ENCODE measurements around the gene EVX1. TPM values are rescaled to one million over a fixed set of nuclear protein-coding genes. Genes with fewer than 3 reads are reported as not detected.

EVX1 gene
- total RNA-seq, 2 donors from 2014 or later, result not detected

GRCh38 chr7:27212497-27213432, 29.8 kb upstream of the EVX1 start:
- H3K27ac ChIP-seq, result no peak overlapping the region
- peaks cover 0 to 15% of the 10 kb centered on the region in 2 donors for H3K4me1 ChIP-seq
- H3K36me3 ChIP-seq, result no peaks in the 10 kb centered on the region
- H3K27me3 ChIP-seq, result peaks cover 15 to 36% of the 10 kb centered on the region in 2 donors
- no peak overlapping the region for H3K4me3 ChIP-seq
- DNase-seq (ENCODE audit: low spot score), result no peak
- no peak for TF ChIP-seq CTCF (IDR thresholded peaks at IDR 0.05)
- H3K9me3 ChIP-seq, result no peaks in the 10 kb centered on the region

- Histone ChIP-seq H3K4me1 (peaks cover 0 to 15% of the 10 kb centered on the region in 2 donors), H3K4me3 (no peak overlapping the region), H3K27ac (no peak overlapping the region), H3K36me3 (no peaks in the 10 kb centered on the region), H3K9me3 (no peaks in the 10 kb centered on the region), H3K27me3 (peaks cover 15 to 36% of the 10 kb centered on the region in 2 donors)
- DNase-seq (ENCODE audit: low spot score), result peak; percentile 43
- no peak for TF ChIP-seq CTCF (IDR thresholded peaks at IDR 0.05)
Observed at GRCh38 chr7:27213433-27214238, 29.0 kb upstream of the EVX1 start.

- Histone ChIP-seq H3K4me3 (no peak overlapping the region), H3K36me3 (no peaks in the 10 kb centered on the region), H3K9me3 (no peaks in the 10 kb centered on the region), H3K27ac (no peak overlapping the region), H3K27me3 (peaks cover 15 to 32% of the 10 kb centered on the region in 2 donors), H3K4me1 (peaks cover 0 to 15% of the 10 kb centered on the region in 2 donors)
- DNase-seq (ENCODE audit: low spot score), result peak; percentile 43
- TF ChIP-seq CTCF (IDR thresholded peaks at IDR 0.05), result no peak
Observed at GRCh38 chr7:27214239-27214950, 28.2 kb upstream of the EVX1 start.

- Histone ChIP-seq H3K27me3 (peaks cover 12 to 35% of the 10 kb centered on the region in 2 donors), H3K9me3 (no peaks in the 10 kb centered on the region), H3K36me3 (no peaks in the 10 kb centered on the region), H3K27ac (no peak overlapping the region), H3K4me3 (no peak overlapping the region), H3K4me1 (peaks cover 0 to 16% of the 10 kb centered on the region in 2 donors)
- TF ChIP-seq CTCF (IDR thresholded peaks at IDR 0.05), result no peak
- peak; percentile 18 for DNase-seq (ENCODE audit: low spot score)
Observed at GRCh38 chr7:27215356-27215755, 27.2 kb upstream of the EVX1 start.

- Histone ChIP-seq H3K36me3 (no peaks in the 10 kb centered on the region), H3K27me3 (peaks cover 17 to 28% of the 10 kb centered on the region in 2 donors), H3K27ac (no peak overlapping the region), H3K4me1 (peaks cover 0 to 12% of the 10 kb centered on the region in 2 donors), H3K9me3 (no peaks in the 10 kb centered on the region), H3K4me3 (no peak overlapping the region)
- no peak for TF ChIP-seq CTCF (IDR thresholded peaks at IDR 0.05)
- no peak for DNase-seq (ENCODE audit: low spot score)
Observed at GRCh38 chr7:27217951-27218350, 24.7 kb upstream of the EVX1 start.

All from right atrium auricular region (tissue), 2 donors.